Fibroblast of the aortic adventitia (primary cell): ENCODE results near the gene RAB42. TPM values are rescaled to one million over a fixed set of nuclear protein-coding genes. Genes with fewer than 3 reads are reported as not detected.

Source experiments
- DNase-seq: peaks from one replicate; pipeline ENCODE4 v3.0.0-alpha.2; 2010; ENCODE audit warnings: low read depth
- H3K4me3 ChIP-seq: 2 replicates; pipeline ENCODE4 v1.5.1; 2011; ENCODE audit warnings: low read depth, mild to moderate bottlenecking, control low read depth, low read length, moderate library complexity
- CTCF ChIP-seq: IDR thresholded peaks from 2 replicates; pipeline ENCODE4 v1.5.1; 2011; ENCODE audit warnings: mild to moderate bottlenecking, low read length, control low read depth, inconsistent platforms; ENCODE audit not compliant: insufficient read depth
- total RNA-seq: library from RNA; depleted of rRNA; stranded (reverse); fragments of >200 nt; gene quantifications from 2 replicates; pipeline ENCODE4 v1.2.3, GENCODE V29; 2012; ENCODE audit warnings: low replicate concordance

Gene RAB42
- total RNA-seq, 1 donor: 3.4 TPM

- no peak overlapping the region for H3K4me3 ChIP-seq
- DNase-seq: peak; percentile 88
- peak; percentile 77 for TF ChIP-seq CTCF
Measured at GRCh38 chr1:28602536-28603439, 10.7 kb downstream of the RAB42 start.

GRCh38 chr1:28604411-28604810 lies 12.3 kb downstream of the RAB42 start:
- TF ChIP-seq CTCF: no peak
- no peak for DNase-seq
- no peak overlapping the region for H3K4me3 ChIP-seq

GRCh38 chr1:28604962-28605361 lies 12.9 kb downstream of the RAB42 start:
- TF ChIP-seq CTCF: no peak
- DNase-seq: no peak
- H3K4me3 ChIP-seq: no peak overlapping the region

- no peak overlapping the region for H3K4me3 ChIP-seq
- no peak for TF ChIP-seq CTCF
- DNase-seq: no peak
Measured at GRCh38 chr1:28606771-28607170, 14.7 kb downstream of the RAB42 start.

DNA sequence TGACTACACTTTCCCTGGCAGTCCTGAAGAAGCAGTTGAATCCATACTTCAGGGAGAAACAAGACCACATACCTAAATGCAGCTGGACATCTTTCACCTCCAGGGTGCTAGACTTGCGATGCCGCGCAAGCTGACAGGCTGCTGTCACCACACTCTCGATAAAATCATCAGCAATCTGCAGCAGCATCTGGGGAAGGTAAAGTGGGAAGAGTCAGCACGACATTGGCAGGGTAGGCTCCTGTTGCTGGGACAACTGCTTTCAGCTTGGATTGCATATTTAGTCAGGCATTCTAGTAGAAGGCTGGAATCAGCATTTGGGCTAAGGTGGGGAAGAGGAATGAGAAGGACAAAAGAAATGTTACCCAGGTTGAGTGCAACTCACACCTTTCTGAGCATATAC lies 21.1 kb downstream of the RAB42 start:
- DNase-seq: no peak
- no peak overlapping the region for H3K4me3 ChIP-seq
- TF ChIP-seq CTCF: no peak

GRCh38 chr1:28631713-28632112 lies 39.6 kb downstream of the RAB42 start:
- no peak overlapping the region for H3K4me3 ChIP-seq
- no peak for DNase-seq
- no peak for TF ChIP-seq CTCF

DNA sequence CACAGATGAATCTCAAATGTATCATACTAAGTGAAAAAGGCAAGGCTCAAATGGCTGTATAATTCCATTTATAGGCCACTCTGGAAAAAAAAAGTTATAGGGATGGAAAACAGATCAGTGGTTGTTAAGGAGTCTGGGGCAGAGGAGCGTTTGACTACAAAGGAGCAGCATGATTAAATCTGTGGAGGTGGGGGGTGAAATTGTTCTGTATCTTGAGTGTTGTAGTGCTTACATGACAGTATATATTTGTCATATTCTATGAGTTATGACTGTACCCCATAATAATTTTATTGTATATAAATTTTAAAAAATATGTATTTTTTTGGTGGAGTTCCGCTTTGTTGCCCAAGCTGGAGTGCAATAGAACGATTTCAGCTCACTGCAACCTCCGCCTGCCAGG lies 40.5 kb downstream of the RAB42 start:
- no peak for DNase-seq
- TF ChIP-seq CTCF: no peak
- no peak overlapping the region for H3K4me3 ChIP-seq
